ENCODE results near the gene DNMT3B.

GRCh38 chr20:32784369-32785080, 22.3 kb downstream of the DNMT3B start:
- no peak for TF ChIP-seq GATA2 (IDR thresholded peaks at IDR 0.05; ENCODE audit: low read depth, low read length)
- TF ChIP-seq GATA3 (IDR thresholded peaks at IDR 0.05; ENCODE audit: low read depth, low read length) = no peak

Measured in SH-SY5Y (cell line).